Testis (tissue), 3 donors: Measurements from ENCODE around the gene AMN. TPM values are rescaled to one million over a fixed set of nuclear protein-coding genes. Genes with fewer than 3 reads are reported as not detected.

Experiments used
- DNase-seq: peaks from one replicate; pipeline ENCODE4 v3.0.0-alpha.2; 2019
- H3K27ac ChIP-seq, 2 donors: fragments of 200-600 bp; sonication (generic); one replicate each; pipeline ENCODE4 v1.5.1; 2019
- H3K27me3 ChIP-seq: fragments of 200-600 bp; sonication (generic); one replicate; pipeline ENCODE4 v1.5.1; 2019
- H3K36me3 ChIP-seq: fragments of 200-600 bp; sonication (generic); one replicate; pipeline ENCODE4 v1.5.1; 2017; ENCODE audit warnings: low read depth; ENCODE audit errors: missing control alignments
- H3K4me1 ChIP-seq: fragments of 200-600 bp; sonication (generic); one replicate; pipeline ENCODE4 v1.5.1; 2019
- H3K4me3 ChIP-seq, 2 donors: fragments of 200-600 bp; sonication (generic); one replicate each; pipeline ENCODE4 v1.5.1; 2017 to 2019
- H3K9me3 ChIP-seq: fragments of 200-600 bp; sonication (generic); one replicate; pipeline ENCODE4 v1.5.1; 2017
- POLR2A ChIP-seq: fragments of 450-650 bp; IDR thresholded peaks from one replicate; pipeline ENCODE4 v1.6.1; 2017; ENCODE audit warnings: antibody characterized with exemption, mild to moderate bottlenecking, moderate library complexity
- WGBS, 2 donors: methylation state at CpG; one replicate each; pipeline ENCODE4 v1.1.5; 2018; 5-methylcytosine and 5-hydroxymethylcytosine counted together
- intact Hi-C: fragments of 100-400 bp; cut with DNase I; formaldehyde crosslinking; loops from one replicate; pipeline ENCODE4 v1.15.1; 2023; ENCODE audit warnings: low total_unique reads
- polyA plus RNA-seq: library from polyadenylated mRNA; stranded (reverse); fragments of 350-450 nt; fragmentation: Illumina TruSeq; extraction: RNeasy Lipid Tissue Mini Kit (QIAGEN cat#74804); gene quantifications from one replicate; pipeline ENCODE4 v1.2.3, GENCODE V29; 2014; ENCODE audit warnings: low read depth, low replicate concordance; ENCODE audit not compliant: insufficient read depth
- total RNA-seq, 2 donors: library from RNA; depleted of rRNA; stranded (reverse); fragments of >200 nt; gene quantifications; one replicate each; pipeline ENCODE4 v1.2.3, GENCODE V29; 2016
- TF ChIP-seq, protein P1 (sequence below), 3 experiments: fragments of 450-650 bp in 2 of 3; fragments of 200-600 bp in 1 of 3; sonication (generic) in 1 of 3; IDR thresholded peaks; one replicate each; pipeline ENCODE4 v1.5.1; 2016 to 2019; ENCODE audit warnings: antibody characterized with exemption in 3 of 3, mild to moderate bottlenecking in 2 of 3, moderate library complexity in 1 of 3

AMN gene
- total and polyA plus RNA-seq, 3 donors from 2014 or later: 3.0 to 4.6 (median 3.0) TPM

DNA sequence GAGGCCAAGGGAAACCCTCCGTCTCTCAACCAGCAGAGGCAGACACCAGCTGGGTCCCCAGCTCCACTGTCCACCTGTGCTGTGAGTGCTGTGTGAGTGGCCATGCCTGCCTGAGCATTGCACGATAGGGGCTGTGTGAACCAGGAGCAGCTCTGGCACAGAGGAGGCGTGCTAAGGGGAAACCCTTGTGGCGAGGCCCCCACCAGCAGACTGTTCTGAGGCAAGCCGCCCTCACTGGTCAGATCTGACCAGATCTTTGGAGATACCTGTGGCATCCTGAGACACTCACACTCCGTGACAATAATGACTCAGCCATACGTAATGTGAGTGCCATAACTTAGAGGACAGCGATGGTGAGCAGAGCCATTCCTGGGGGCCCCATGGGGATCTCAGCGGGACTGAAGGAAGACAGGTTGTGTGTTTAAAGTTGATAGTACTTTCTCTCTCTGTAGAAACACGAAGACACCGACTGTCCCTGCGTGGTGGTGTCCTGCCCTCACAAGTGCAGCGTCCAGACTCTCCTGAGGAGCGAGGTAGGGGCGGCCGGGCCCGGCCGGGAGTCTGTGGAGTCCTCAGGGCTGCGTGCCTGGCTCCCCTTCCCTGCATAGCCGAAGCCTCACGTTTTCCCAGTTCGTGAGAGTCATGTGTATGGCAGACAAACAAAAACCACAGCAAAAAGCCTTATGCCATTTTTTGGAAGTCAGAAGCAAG is 36.6 kb upstream of the AMN start:
- WGBS, 2 donors: 94 to 98% methylated on average over 16 to 22 of the region's 22 CpGs

DNA sequence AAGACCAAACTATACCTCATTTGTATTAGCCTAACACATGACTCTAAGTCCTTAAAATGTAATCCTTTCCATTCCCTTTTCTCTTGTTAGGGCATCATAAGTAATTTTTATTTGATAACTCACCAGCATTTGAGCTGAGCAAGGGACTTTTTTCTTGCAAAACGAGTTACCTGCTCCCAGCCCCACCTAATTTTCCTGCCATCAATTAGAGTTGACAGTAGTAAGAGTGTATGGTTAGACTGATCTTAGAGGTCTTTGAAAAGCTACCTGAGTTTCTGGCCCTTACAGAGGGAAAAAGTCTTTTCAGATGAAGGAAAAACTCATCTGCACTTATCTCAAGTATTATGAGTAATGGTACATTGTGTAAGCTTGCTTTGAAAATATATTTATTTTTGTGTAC is 33.7 kb upstream of the AMN start:
- intact Hi-C loops: no loop called here
- Histone ChIP-seq H3K4me3 (no peak overlapping the region), H3K27ac (no peak overlapping the region), H3K27me3 (no peaks in the 10 kb centered on the region), H3K9me3 (no peaks in the 10 kb centered on the region), H3K4me1 (no peaks in the 10 kb centered on the region), H3K36me3 (no peaks in the 10 kb centered on the region)
- no peak for DNase-seq
- WGBS, 2 donors: 86 to 97% methylated on average over 1 of the region's 1 CpG
- TF ChIP-seq, protein P1, sequence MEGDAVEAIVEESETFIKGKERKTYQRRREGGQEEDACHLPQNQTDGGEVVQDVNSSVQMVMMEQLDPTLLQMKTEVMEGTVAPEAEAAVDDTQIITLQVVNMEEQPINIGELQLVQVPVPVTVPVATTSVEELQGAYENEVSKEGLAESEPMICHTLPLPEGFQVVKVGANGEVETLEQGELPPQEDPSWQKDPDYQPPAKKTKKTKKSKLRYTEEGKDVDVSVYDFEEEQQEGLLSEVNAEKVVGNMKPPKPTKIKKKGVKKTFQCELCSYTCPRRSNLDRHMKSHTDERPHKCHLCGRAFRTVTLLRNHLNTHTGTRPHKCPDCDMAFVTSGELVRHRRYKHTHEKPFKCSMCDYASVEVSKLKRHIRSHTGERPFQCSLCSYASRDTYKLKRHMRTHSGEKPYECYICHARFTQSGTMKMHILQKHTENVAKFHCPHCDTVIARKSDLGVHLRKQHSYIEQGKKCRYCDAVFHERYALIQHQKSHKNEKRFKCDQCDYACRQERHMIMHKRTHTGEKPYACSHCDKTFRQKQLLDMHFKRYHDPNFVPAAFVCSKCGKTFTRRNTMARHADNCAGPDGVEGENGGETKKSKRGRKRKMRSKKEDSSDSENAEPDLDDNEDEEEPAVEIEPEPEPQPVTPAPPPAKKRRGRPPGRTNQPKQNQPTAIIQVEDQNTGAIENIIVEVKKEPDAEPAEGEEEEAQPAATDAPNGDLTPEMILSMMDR (IDR thresholded peaks at IDR 0.05): no peak
- TF ChIP-seq POLR2A: no peak

More for the DNA sequence above, 36.6 kb upstream of the AMN start:
- no peak for DNase-seq
- H3K27me3 ChIP-seq: no peaks in the 10 kb centered on the region
- H3K27ac ChIP-seq: no peak overlapping the region
- no peaks in the 10 kb centered on the region for H3K9me3 ChIP-seq
- H3K36me3 ChIP-seq: no peaks in the 10 kb centered on the region
- intact Hi-C loops: no loop called here
- no peaks in the 10 kb centered on the region for H3K4me1 ChIP-seq
- H3K4me3 ChIP-seq: no peak overlapping the region
- no peak for TF ChIP-seq POLR2A
- TF ChIP-seq, protein P1 (IDR thresholded peaks at IDR 0.05): no peak

DNA sequence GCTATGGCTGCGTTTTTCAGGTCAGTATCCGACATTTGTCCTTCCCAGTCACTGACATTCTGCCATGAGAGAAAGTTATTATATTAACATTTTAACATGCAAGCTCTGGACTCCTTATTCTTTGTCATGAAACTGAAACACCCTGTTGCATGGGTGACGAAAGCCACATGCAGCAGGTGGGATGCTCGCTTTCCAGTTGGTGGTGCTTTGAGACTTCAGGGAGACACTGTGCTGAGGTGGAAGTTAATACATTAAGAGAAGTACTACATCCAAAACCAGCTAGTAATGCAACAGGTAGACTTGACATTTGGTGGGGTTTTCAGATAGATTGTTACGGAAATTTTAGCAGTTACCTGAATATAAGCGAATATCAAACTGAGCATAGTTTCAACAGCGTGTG is 32.8 kb upstream of the AMN start:
- intact Hi-C loops: no loop called here
- Histone ChIP-seq H3K4me3 (no peak overlapping the region), H3K27me3 (no peaks in the 10 kb centered on the region), H3K27ac (no peak overlapping the region), H3K36me3 (no peaks in the 10 kb centered on the region), H3K4me1 (no peaks in the 10 kb centered on the region), H3K9me3 (no peaks in the 10 kb centered on the region)
- TF ChIP-seq, protein P1 (IDR thresholded peaks at IDR 0.05): no peak
- TF ChIP-seq POLR2A: no peak
- WGBS, 2 donors: 86 to 95% methylated on average over 7 of the region's 7 CpGs
- no peak for DNase-seq

DNA sequence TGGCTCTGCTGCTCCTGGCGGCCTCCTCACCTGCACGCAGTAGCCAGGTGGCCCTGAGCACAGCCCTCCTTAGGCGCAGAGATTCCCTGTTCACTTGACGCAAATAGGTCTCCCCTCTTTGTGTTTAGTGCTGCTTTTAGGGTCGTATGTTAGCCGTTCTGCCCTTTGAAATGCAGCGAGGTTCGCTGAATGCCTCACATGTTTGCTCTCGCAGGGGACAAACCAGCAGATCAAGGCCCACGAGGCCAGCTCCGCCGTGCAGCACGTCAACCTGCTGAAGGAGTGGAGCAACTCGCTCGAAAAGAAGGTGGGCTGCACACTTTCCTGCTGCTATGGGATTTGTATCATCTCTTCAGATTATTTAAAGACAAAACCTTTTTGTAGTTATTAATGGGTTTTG is 31.4 kb upstream of the AMN start:
- Histone ChIP-seq H3K4me3 (no peak overlapping the region), H3K4me1 (no peaks in the 10 kb centered on the region), H3K27ac (no peak overlapping the region), H3K27me3 (no peaks in the 10 kb centered on the region), H3K9me3 (no peaks in the 10 kb centered on the region), H3K36me3 (no peaks in the 10 kb centered on the region)
- intact Hi-C loops: no loop called here
- 89 to 92% methylated on average over 14 to 15 of the region's 15 CpGs for WGBS, 2 donors
- no peak for DNase-seq
- TF ChIP-seq, protein P1 (IDR thresholded peaks at IDR 0.05): no peak
- no peak for TF ChIP-seq POLR2A

DNA sequence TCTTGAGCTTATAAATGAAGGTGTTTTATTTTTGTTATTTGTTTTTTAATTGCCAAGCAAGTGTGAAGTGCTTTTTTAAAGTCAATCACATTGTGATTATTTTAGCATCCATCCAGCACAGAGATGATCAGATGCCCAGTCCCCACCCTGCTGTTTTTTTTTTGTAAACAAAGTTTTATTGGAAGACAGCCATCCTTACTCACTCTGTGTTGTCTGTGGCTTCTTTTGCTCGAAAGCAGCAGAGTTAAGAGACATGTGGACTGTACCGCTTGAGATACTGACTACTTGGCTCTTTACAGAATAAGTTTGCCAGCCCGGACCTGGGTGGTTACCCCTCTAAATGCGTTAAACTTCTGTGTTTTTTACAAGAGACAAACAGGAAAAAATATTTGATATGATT is 30.9 kb upstream of the AMN start:
- no peaks in the 10 kb centered on the region for H3K27me3 ChIP-seq
- WGBS, 2 donors: 62 to 68% methylated on average over 4 of the region's 4 CpGs
- no peak for TF ChIP-seq POLR2A
- TF ChIP-seq, protein P1 (IDR thresholded peaks at IDR 0.05): no peak
- intact Hi-C loops: no loop called here
- H3K27ac ChIP-seq: no peak overlapping the region
- no peaks in the 10 kb centered on the region for H3K9me3 ChIP-seq
- no peaks in the 10 kb centered on the region for H3K36me3 ChIP-seq
- no peaks in the 10 kb centered on the region for H3K4me1 ChIP-seq
- DNase-seq: no peak
- no peak overlapping the region for H3K4me3 ChIP-seq
